ENCODE measurements around the gene NRG3.

The NRG3 gene

DNA sequence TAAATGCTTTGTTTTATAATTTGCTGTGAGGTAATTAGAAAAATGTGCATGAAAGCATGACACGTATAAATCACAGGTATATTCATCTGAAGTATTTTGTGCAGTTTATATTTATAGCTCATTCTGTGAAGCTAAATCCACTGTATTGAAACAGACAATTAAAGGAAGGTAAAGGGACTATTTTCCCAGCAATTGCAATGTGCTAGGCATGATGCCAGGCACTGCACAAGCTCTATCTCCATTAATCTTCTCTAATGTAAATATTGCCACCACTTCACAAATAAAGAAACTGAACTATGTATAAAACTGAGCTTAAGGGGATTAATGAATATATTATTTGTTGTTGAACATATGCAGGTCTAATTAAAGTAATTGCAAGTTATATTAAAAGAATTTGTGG is 1012.5 kb downstream of the NRG3 start:
- Histone ChIP-seq H3K9me3 (ENCODE audit: control insufficient read depth, insufficient read depth, low read length) (no peaks in the 10 kb centered on the region), H4K20me1 (ENCODE audit: control insufficient read depth, insufficient read depth, low read depth, low read length) (no peaks in the 10 kb centered on the region), H3K4me3 (ENCODE audit: low read length) (no peak overlapping the region), H3K79me2 (ENCODE audit: control insufficient read depth, low read length) (no peaks in the 10 kb centered on the region), H3K4me1 (ENCODE audit: control insufficient read depth, low read length) (no peaks in the 10 kb centered on the region), H3K4me2 (ENCODE audit: low read length) (no peak overlapping the region), H3K27ac (ENCODE audit: low read depth, low read length) (no peak overlapping the region), H3K36me3 (ENCODE audit: control insufficient read depth, low read length) (no peaks in the 10 kb centered on the region), H3F3A (ENCODE audit: control insufficient read depth, insufficient read depth) (no peaks in the 10 kb centered on the region), H3K27me3 (ENCODE audit: control insufficient read depth, low read length) (no peaks in the 10 kb centered on the region), H3K9me2 (replicated peaks; ENCODE audit: control insufficient read depth, low read length) (no peaks in the 10 kb centered on the region; the same call in 1 of the 2 replicates)
- TF ChIP-seq EZH2phosphoT487 (IDR thresholded peaks at IDR 0.05; ENCODE audit: borderline replicate concordance, low read length) (no peak), CTCF (IDR thresholded peaks at IDR 0.05; ENCODE audit: low read depth, low read length, poor library complexity, severe bottlenecking) (no peak)

- H3K9me3 ChIP-seq (ENCODE audit: control insufficient read depth, insufficient read depth, low read length): no peaks in the 10 kb centered on the region
- no peaks in the 10 kb centered on the region for H3K27me3 ChIP-seq (ENCODE audit: control insufficient read depth, low read length)
- no peak overlapping the region for H3K27ac ChIP-seq (ENCODE audit: low read depth, low read length)
- H3K9me2 ChIP-seq (replicated peaks; ENCODE audit: control insufficient read depth, low read length): no peaks in the 10 kb centered on the region
- H3F3A ChIP-seq (ENCODE audit: control insufficient read depth, insufficient read depth): no peaks in the 10 kb centered on the region
- H4K20me1 ChIP-seq (ENCODE audit: control insufficient read depth, insufficient read depth, low read depth, low read length): no peaks in the 10 kb centered on the region
- TF ChIP-seq EZH2phosphoT487 (IDR thresholded peaks at IDR 0.05; ENCODE audit: borderline replicate concordance, low read length) (no peak), CTCF (IDR thresholded peaks at IDR 0.05; ENCODE audit: low read depth, low read length, poor library complexity, severe bottlenecking) (no peak)
- H3K36me3 ChIP-seq (ENCODE audit: control insufficient read depth, low read length): no peaks in the 10 kb centered on the region
- no peaks in the 10 kb centered on the region for H3K79me2 ChIP-seq (ENCODE audit: control insufficient read depth, low read length)
- H3K4me1 ChIP-seq (ENCODE audit: control insufficient read depth, low read length): no peaks in the 10 kb centered on the region
- no peak overlapping the region for H3K4me2 ChIP-seq (ENCODE audit: low read length)
- no peak overlapping the region for H3K4me3 ChIP-seq (ENCODE audit: low read length)
Observed at GRCh38 chr10:82888809-82889455, 1013.9 kb downstream of the NRG3 start.

- H3K27ac ChIP-seq (ENCODE audit: low read depth, low read length): no peak overlapping the region
- TF ChIP-seq EZH2phosphoT487 (IDR thresholded peaks at IDR 0.05; ENCODE audit: borderline replicate concordance, low read length): no peak
- no peak for TF ChIP-seq CTCF (IDR thresholded peaks at IDR 0.05; ENCODE audit: low read depth, low read length, poor library complexity, severe bottlenecking)
- H3K36me3 ChIP-seq (ENCODE audit: control insufficient read depth, low read length): no peaks in the 10 kb centered on the region
- no peaks in the 10 kb centered on the region for H3K79me2 ChIP-seq (ENCODE audit: control insufficient read depth, low read length)
- H3K9me3 ChIP-seq (ENCODE audit: control insufficient read depth, insufficient read depth, low read length): no peaks in the 10 kb centered on the region
- H3K27me3 ChIP-seq (ENCODE audit: control insufficient read depth, low read length): no peaks in the 10 kb centered on the region
- H4K20me1 ChIP-seq (ENCODE audit: control insufficient read depth, insufficient read depth, low read depth, low read length): no peaks in the 10 kb centered on the region
- H3K4me2 ChIP-seq (ENCODE audit: low read length): no peak overlapping the region
- H3K4me3 ChIP-seq (ENCODE audit: low read length): no peak overlapping the region
- H3K4me1 ChIP-seq (ENCODE audit: control insufficient read depth, low read length): no peaks in the 10 kb centered on the region
- H3F3A ChIP-seq (ENCODE audit: control insufficient read depth, insufficient read depth): no peaks in the 10 kb centered on the region
- no peaks in the 10 kb centered on the region for H3K9me2 ChIP-seq (replicated peaks; ENCODE audit: control insufficient read depth, low read length)
Observed at GRCh38 chr10:82889728-82890127, 1014.7 kb downstream of the NRG3 start.

All from DOHH2 (cell line).